HG03064 (cell line): ENCODE data around the gene SPINT2.
"Not testable (repeated sequence)": the region's sequence is repeated elsewhere in the genome, so short reads cannot be mapped to it uniquely, and the experiment has no call there.

Experiments
- ATAC-seq: cut with Tn5 transposase; IDR thresholded peaks from one replicate; pipeline ENCODE4 v1.9.1; 2021; ENCODE audit warnings: low read depth; ENCODE audit not compliant: unreplicated experiment

Gene SPINT2, protein sequence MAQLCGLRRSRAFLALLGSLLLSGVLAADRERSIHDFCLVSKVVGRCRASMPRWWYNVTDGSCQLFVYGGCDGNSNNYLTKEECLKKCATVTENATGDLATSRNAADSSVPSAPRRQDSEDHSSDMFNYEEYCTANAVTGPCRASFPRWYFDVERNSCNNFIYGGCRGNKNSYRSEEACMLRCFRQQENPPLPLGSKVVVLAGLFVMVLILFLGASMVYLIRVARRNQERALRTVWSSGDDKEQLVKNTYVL

DNA sequence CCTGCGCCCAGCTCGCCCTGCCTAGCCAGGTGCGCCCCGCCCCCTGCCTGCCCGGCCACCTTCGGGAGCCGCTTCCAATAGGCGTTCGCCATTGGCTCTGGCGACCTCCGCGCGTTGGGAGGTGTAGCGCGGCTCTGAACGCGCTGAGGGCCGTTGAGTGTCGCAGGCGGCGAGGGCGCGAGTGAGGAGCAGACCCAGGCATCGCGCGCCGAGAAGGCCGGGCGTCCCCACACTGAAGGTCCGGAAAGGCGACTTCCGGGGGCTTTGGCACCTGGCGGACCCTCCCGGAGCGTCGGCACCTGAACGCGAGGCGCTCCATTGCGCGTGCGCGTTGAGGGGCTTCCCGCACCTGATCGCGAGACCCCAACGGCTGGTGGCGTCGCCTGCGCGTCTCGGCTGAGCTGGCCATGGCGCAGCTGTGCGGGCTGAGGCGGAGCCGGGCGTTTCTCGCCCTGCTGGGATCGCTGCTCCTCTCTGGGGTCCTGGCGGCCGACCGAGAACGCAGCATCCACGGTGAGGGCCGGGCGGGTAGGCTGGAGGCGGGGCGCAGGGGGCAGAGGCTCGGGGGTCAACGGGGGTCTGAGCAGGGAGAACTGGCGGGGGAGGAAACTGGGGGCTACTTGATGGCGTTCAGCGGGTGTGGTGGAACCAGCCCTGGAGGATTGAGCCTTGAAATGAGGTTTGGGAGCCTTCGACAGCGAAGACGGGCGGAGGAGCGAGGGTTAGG lies at the start of gene SPINT2:
Gene SPINT2 (plus strand): TSS at position 88 of the 727 bp plus-strand sequence. CDS start 320 bp downstream, at position 408.
- ATAC-seq: no peak

DNA sequence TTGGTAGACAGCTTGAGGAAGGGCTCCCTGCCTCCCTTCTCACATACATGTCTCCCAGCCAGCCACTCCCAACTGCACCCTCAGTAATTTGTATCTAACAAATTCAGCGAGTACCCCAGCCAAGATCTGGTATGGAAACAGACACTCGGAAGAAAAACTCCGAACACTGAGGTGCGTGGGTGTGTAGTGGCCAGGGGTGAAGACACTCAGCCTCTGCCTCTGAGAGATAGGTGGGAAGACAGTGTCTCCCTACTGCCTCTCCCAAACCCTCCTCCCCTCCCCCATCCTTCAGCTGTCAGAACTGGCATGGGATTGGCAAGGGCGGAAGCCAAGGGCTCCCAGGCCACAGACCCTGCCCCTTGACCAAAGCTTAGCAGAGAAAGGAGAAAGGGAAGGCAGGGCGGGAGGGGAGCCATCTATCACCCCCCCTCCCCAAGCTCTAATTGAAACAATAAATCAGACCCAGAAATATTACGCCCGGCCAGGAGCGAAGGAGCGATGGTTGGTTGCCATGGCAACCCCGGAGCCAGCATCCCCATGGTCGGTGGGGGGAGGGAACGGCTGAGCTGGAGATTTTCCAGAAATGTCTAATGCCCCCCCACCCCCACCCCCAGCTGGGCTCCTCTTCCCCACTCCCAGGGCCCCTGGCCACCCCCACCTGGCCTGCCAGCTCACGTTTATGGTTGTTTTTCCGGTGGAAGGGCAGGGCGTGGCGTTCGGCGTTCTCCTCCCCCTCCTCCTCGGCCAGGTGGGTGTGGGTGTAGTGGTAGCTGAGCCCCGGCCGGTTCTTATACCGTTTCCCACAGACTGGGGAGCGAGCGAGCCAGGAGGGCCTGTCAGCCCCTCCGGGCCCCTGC lies 47.4 kb upstream of the SPINT2 start:
- no peak for ATAC-seq

DNA sequence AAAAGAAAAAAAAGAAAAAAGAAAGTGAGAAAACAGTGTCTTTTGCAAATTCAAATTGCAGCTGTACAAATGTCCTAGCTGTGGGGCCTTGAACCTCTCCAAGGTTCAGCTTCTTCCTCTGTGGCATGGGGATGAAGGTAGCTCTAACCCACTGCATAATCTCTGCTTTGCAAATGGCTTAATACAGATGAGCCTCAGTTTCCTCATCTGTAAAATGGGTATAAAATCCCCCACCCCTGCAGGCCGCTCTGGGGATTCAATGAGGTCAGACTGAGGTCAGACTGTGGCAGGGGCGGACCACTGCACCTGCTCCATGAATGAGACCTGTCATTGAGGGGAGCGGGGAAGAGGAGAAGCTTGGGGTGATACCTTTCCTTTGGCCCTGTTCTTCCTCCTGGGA lies 46.2 kb upstream of the SPINT2 start:
- no peak for ATAC-seq

DNA sequence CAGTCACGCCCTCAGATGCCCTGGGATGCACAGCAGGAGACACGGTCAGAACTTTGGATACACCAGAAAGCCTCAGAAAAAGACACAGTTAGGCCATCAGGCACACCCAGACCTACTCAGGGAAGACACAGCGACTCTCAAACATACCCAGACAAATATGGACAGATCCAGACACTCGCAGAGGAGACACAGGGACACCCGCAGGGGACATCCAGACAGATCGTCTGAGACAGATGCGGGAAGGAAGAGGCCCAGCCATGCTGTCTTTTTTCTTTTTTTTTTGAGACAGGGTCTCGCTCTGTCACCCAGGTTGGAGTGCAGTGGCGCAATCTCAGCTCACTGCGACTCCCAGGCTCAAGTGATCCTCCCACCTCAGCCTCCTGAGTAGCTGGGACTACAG lies 45.2 kb upstream of the SPINT2 start:
- no peak for ATAC-seq

DNA sequence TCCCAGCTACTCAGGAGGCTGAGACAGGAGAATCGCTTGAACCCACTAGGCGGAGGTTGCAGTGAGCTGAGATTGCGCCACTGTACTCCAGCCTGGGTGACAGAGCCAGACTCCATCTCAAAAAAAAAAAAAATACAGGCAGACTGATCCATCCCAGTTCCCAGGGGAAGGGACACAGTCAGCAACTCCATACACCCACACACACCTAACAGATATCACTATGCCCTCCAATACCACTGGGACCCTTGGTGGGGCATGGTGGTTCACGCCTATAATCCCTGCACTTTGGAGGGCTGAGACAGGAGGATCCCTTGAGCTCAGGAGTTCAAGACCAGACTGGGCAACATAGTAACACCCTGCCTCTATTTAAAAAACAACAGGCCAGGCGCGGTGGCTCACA lies 43.0 kb upstream of the SPINT2 start:
- no peak for ATAC-seq

DNA sequence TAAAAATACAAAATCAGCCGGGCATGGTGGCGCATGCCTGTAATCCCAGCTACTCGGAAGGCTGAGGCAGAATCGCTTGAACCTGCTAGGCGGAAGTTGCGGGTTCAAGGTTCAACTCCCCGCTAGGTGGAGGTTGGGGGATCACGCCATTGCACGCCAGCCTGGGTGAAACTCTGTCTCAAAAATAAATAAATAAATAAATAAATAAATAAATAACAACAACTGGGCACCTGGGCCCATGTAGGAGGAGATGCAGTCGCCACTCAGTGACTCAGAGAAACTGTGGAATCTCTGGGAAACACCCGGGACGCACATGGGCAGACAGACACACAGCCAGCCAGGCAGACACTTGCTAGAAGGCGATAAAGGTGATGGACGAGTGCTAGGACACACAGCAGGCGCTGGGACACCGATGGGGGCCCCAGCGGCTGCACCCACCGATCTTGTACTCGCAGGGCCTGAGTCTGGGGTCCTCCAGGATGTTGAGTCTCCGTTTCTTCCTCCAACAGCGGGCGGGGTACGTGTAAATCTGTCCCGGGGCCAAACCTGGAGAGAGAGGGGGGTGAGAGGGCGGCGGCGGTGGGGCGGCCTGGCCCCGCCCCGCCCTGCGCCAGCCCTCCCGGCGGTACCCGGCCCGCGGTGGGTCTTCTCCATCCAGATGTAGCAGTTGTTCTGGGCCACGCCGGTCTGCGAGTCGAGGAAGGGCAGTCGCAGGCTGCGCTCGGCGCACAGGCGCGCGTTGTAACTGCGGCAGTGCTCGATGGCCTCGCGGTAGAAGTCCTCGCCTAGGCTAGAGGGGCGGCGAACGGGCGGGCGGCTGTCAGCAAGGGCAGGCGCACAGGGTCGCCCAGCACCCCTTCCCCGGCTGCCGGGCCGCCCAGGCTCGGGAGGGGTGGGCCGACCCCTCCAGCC lies 42.2 kb upstream of the SPINT2 start:
- no peak for ATAC-seq

DNA sequence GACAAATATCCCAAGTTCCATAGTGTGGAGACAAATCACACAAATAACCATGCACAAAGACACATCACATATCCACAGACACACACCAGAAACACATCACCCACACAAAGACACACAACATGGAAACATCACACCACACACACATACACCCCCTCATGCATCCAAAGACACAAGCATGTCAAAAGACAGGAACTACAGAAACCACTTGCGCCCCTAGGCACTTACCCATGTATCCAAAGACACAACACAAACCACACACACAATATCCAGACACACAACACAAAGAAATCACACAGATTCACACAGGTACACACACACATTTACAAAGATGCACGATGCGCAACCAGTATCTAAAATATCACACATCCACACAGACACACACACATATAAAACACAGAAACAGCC lies 41.3 kb upstream of the SPINT2 start:
- no peak for ATAC-seq

DNA sequence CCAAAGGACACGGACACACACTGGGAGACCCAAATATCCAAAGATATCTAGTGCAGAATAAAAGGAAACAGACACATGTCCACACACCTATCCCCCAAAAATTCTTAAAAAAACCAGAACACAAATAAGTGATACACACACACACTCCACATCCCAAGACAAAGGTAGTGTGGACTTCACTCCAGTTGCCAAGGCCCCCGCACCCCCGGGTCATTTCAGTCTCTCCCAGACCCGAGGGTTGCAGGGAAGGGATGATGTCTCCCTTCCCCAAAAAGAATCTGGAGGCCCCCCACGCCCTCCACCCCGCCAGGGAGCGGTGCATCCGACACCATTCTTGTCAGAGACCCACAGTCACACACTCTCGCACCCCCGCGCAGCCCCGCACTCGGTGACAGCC lies 40.8 kb upstream of the SPINT2 start:
- ATAC-seq: no peak

DNA sequence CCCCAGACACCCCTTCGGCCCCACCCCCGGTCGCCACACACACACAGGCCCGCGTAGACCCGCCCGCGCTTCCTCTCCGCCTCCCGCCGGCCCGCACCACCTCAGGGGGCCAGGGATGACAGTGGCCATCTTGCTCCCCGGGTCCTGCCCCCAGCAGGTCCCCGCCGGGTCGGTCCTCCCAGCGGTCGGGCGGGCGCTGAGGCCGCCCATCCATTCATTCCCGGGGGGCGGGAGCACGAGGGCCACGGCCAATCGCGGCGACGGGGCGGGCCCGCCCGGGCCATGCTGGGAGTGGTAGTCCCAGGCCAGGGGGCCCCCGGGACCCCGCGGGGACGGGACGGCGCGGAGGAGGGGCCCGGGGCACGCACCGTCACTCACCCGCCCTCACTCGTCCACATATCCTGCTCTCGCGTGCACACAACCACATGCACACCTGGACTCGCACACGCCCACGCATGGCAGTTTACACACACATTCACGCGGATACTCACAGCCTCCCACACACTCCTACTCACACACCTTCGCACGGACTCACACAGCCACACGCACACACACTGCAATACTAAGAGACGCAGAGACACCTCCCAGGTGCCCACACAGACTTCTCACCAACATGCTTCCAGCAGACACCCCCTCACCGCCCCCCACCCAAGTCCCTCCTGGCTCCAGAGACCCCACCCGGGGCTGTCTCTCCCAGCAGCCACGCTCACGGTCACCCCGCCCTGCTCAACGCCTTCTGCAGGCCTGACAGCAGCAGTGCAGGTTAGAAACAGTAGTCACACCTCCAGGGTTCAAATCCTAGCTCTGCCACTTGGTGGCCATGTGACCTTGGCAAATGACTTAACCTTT lies 40.1 kb upstream of the SPINT2 start, which contains the start of gene DPF1:
Gene DPF1 (minus strand): TSS at position 209 of the 849 bp plus-strand sequence. CDS start 80 bp downstream, at position 129.
- ATAC-seq: no peak

DNA sequence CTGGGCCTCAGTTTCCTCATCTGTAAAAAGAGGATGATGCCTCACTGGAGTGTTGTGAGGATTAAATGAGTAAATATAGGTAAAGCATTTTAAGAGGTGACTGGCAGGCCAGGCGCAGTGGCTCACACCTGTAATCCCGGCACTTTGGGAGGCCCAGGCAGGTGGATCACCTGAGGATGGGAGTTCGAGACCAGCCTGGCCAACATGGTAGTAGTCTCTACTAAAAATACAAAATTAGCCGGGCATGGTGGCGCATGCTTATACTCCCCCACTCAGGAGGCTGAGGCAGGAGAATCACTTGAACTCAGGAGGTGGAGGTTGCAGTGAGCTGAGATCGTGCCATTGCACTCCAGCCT lies 39.5 kb upstream of the SPINT2 start:
- ATAC-seq: not testable (repeated sequence)

DNA sequence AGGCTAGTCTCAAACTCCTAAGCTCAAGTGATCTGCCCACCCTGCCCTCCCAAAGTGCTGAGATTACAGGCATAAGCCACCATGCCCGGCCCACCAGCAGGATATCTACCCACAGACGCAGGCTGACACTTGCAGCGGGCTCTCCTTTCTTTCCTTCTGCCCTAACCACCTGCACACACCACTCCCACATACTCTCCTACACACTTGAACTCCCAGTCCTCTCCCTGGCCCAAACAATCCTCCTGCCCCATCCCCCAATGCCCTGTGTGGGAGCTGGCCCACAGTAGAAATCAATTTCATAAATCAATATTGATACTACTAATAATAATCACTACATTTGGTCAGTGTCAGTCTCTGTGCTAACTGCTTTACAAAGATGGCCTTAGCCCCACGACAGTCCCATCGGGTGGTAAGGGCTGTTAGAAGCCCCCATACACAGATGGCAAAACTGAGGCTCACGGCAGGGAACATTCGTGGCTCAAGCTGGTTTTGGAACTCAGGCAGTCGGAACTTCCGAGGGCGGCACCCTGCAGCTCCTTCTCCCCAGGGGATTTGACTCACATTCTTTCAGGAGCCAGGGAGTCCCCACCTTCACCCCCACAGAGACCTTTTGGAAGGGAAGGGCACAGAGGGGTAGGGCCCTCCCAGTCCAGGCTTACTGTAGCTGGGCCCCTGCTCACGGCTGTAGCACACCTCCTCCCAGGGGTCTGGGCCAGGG lies 36.9 kb upstream of the SPINT2 start:
- ATAC-seq: no peak

DNA sequence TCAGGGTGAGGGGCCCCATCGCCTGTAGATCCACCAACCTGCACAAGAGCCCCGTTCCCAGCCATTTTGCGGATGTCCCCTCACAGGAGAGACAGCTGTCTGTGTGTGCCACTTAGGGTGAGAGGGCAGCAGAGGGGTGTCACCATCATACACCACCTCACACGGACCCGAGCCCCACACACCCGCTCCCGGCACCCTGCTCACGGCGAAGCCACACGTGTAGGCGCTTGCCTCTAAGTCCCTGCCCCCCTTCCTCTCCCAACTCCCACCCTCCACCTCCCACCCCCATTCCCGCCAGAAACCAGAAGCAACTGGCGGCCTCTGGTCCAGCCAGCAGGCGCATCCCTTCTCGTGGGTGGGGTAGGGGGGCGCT lies 36.4 kb upstream of the SPINT2 start:
- no peak for ATAC-seq

DNA sequence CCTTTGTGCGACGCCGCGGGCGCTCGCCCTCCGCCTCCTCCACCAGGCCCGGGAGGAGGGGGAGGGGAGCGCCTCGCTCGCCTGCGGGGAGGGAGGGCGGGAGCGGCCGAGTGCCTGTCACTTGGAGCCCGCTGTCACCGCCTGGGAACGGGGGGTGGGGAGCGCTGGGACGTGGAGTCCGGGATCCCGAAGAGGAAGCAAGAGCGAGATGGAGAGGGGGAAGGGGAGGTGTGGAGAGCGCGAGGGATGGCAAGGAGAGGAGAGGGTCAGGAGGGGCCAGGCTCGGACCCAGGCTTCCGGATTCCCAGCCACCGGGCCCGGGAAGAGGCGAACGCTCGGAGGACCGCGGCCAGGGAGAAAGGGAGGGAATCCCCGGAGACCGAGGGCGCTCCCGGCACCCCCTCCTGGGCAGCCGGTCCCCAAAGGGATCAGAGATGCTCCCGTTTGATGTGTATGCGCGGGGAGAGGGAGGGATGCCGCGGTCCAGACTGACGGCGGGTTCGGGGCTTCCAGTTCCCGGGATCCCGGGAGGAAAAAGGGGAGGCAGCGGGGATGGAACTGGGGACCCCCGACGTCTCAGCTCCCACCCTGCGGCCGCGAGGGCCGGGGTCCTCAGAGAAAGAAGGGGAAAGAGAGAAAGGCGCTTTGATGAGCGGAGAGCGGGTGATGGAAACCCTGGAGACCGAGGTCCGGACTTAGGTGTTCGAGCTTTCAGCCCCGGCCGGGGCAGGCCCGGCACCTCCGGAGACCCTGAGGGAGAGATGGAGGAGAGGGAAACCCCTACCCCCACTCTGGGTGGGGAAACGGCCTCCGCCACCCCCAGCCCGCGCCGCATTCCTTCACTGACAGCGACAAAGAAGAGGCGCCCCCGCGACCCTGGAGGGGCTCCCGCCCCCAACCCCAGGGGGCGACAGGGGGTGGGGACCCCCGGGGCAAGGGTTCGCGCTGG lies 35.6 kb upstream of the SPINT2 start:
- no peak for ATAC-seq

DNA sequence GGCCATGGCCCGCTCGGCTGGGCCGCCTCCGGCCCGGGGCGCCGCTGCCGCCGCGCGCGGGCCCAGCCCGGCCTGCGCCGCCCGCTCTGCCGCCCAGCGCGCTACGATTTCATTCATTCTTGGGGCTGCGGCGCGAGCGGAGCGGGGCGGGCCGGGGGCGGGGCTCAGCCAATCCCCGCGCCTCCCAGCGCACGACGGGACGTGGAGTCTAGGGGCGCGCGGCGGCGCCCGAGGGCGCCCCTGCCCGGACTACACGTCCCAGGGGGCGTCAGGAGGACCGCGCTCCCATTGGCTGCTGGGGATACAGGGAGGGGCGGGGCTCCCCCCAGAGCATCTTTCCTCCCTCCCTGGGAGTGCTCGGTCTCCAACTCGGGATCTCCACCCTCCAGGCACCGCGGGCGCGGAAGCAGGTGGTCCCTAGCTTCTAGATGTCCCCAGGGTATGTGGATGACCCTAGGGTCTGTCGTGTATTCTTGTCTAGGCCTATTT lies 34.7 kb upstream of the SPINT2 start:
- no peak for ATAC-seq

DNA sequence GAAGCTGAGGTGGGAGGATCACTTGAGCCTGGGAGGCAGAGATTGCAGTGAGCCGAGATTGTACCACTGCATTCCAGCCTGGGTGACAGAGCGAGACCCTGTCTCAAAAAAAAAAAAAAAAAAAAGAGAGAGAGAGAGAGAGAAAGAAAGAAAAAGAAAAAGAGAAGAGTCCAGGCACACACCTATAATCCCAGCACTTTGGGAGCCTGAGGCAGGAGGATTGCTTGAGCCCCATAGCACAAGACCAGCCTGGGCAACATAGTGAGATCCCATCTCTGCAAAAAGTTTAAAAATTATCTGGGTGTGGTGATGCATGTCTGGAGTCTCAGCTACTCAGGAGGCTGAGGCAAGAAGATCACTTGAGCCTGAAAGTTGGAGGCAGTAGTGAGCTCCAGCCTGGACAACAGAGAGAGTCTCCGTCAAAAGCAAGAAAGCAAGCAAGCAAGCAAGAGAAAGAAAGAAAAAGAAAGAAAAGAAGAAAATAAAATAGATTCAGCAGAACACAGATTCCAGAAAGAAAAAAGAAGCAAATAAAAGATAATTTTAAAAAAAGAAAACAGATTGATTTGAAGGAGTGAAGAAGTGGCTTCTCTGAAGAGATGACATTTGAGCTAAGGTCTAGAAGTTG lies 33.8 kb upstream of the SPINT2 start:
- ATAC-seq: not testable (repeated sequence)

DNA sequence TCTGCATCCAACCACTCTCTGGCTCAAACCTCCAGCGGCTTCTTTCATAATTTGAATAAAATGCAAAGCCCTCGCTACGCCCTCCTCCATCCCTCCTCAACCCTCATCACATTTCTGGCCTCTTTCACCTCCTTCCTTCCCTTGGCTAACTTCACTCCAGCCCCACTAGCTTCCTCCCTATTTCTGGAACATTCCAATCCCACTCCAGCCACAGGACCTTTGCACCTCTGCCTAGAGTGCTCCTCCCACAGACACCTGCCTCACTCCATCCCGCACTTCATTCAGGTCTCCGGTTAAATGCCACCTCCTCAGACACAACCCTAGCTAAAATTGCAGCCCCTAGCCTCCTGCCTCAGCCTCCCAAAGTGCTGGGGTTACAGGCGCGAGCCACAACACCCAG lies 32.5 kb upstream of the SPINT2 start:
- ATAC-seq: no peak

DNA sequence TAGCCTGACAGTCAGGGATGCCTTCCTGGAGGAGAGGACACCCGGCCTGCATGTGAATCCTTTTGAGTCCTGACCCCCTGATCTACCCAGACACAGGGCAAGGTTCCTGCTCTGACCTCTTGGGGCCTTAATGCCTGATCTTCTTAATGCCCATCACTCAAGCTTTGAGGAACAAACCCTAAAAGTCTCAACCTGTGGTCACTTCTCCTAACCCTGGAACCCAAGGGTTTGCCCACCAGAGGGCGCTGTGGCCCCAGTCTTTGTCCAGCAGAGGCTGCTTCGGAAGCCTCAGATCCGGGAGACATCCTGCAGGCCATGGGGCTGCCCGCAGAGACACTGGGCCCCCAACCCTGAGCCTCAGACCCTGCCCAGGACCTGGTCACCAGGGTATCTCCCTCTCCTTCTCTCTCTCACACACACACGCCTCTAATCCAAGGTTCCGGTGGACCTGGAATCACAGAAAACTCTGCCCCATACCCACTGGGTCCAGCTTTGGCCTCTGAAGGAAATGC lies 30.6 kb upstream of the SPINT2 start:
- ATAC-seq: no peak
